ENCODE data around the gene SSH3.

Gene SSH3

GRCh38 chr11:67299471-67300191, 3.7 kb upstream of the SSH3 start:
- no peaks in the 10 kb centered on the region for H3F3A ChIP-seq (ENCODE audit: control insufficient read depth, insufficient read depth)
- no peaks in the 10 kb centered on the region for H3K9me2 ChIP-seq (replicated peaks; ENCODE audit: control insufficient read depth, low read length)
- H3K4me3 ChIP-seq (ENCODE audit: low read length): no peak overlapping the region
- no peaks in the 10 kb centered on the region for H3K4me1 ChIP-seq (ENCODE audit: control insufficient read depth, low read length)
- no peaks in the 10 kb centered on the region for H4K20me1 ChIP-seq (ENCODE audit: control insufficient read depth, insufficient read depth, low read depth, low read length)
- H3K36me3 ChIP-seq (ENCODE audit: control insufficient read depth, low read length): peaks cover 70% of the 10 kb centered on the region
- H3K4me2 ChIP-seq (ENCODE audit: low read length): no peak overlapping the region
- H3K27ac ChIP-seq (ENCODE audit: low read depth, low read length): no peak overlapping the region
- peaks cover 13% of the 10 kb centered on the region for H3K79me2 ChIP-seq (ENCODE audit: control insufficient read depth, low read length)
- H3K9me3 ChIP-seq (ENCODE audit: control insufficient read depth, insufficient read depth, low read length): peaks cover 17% of the 10 kb centered on the region
- TF ChIP-seq EZH2phosphoT487 (IDR thresholded peaks at IDR 0.05; ENCODE audit: borderline replicate concordance, low read length): no peak
- no peak for TF ChIP-seq CTCF (IDR thresholded peaks at IDR 0.05; ENCODE audit: low read depth, low read length, poor library complexity, severe bottlenecking)
- H3K27me3 ChIP-seq (ENCODE audit: control insufficient read depth, low read length): no peaks in the 10 kb centered on the region

GRCh38 chr11:67300256-67300755, 3.0 kb upstream of the SSH3 start:
- Histone ChIP-seq H3K4me3 (ENCODE audit: low read length) (no peak overlapping the region), H3K27ac (ENCODE audit: low read depth, low read length) (no peak overlapping the region), H3K27me3 (ENCODE audit: control insufficient read depth, low read length) (no peaks in the 10 kb centered on the region), H4K20me1 (ENCODE audit: control insufficient read depth, insufficient read depth, low read depth, low read length) (no peaks in the 10 kb centered on the region), H3K36me3 (ENCODE audit: control insufficient read depth, low read length) (peaks cover 63% of the 10 kb centered on the region), H3K79me2 (ENCODE audit: control insufficient read depth, low read length) (peaks cover 12% of the 10 kb centered on the region), H3K9me3 (ENCODE audit: control insufficient read depth, insufficient read depth, low read length) (peaks cover 13% of the 10 kb centered on the region), H3K4me1 (ENCODE audit: control insufficient read depth, low read length) (no peaks in the 10 kb centered on the region), H3K4me2 (ENCODE audit: low read length) (no peak overlapping the region), H3K9me2 (replicated peaks; ENCODE audit: control insufficient read depth, low read length) (no peaks in the 10 kb centered on the region), H3F3A (ENCODE audit: control insufficient read depth, insufficient read depth) (no peaks in the 10 kb centered on the region)
- TF ChIP-seq EZH2phosphoT487 (IDR thresholded peaks at IDR 0.05; ENCODE audit: borderline replicate concordance, low read length) (no peak), CTCF (IDR thresholded peaks at IDR 0.05; ENCODE audit: low read depth, low read length, poor library complexity, severe bottlenecking) (no peak)

GRCh38 chr11:67300756-67301312, 2.5 kb upstream of the SSH3 start:
- Histone ChIP-seq H3K27me3 (ENCODE audit: control insufficient read depth, low read length) (no peaks in the 10 kb centered on the region), H3K4me3 (ENCODE audit: low read length) (no peak overlapping the region), H3K36me3 (ENCODE audit: control insufficient read depth, low read length) (peaks cover 58% of the 10 kb centered on the region), H3K4me2 (ENCODE audit: low read length) (no peak overlapping the region), H4K20me1 (ENCODE audit: control insufficient read depth, insufficient read depth, low read depth, low read length) (no peaks in the 10 kb centered on the region), H3K4me1 (ENCODE audit: control insufficient read depth, low read length) (no peaks in the 10 kb centered on the region), H3K9me3 (ENCODE audit: control insufficient read depth, insufficient read depth, low read length) (peaks cover 7% of the 10 kb centered on the region; the same call in 1 of the 2 replicates), H3K27ac (ENCODE audit: low read depth, low read length) (no peak overlapping the region), H3K9me2 (replicated peaks; ENCODE audit: control insufficient read depth, low read length) (no peaks in the 10 kb centered on the region), H3F3A (ENCODE audit: control insufficient read depth, insufficient read depth) (no peaks in the 10 kb centered on the region), H3K79me2 (ENCODE audit: control insufficient read depth, low read length) (peaks cover 9% of the 10 kb centered on the region)
- no peak for TF ChIP-seq EZH2phosphoT487 (IDR thresholded peaks at IDR 0.05; ENCODE audit: borderline replicate concordance, low read length)
- no peak for TF ChIP-seq CTCF (IDR thresholded peaks at IDR 0.05; ENCODE audit: low read depth, low read length, poor library complexity, severe bottlenecking)

Data from DOHH2 (cell line).